Peyer's patch (tissue), 4 donors: ENCODE data around the gene GLUD2.

Experiments used
- CTCF ChIP-seq, 6 experiments: fragments of 450-650 bp in 4 of 6; fragments of 200-600 bp in 2 of 6; sonication (generic) in 1 of 6; IDR thresholded peaks; one replicate each; pipeline ENCODE4 v1.5.1; 2017 to 2019; ENCODE audit warnings: antibody characterized with exemption in 6 of 6, mild to moderate bottlenecking in 3 of 6, moderate library complexity in 1 of 6
- POLR2A ChIP-seq, 2 donors: fragments of 450-650 bp; IDR thresholded peaks; one replicate each; pipeline ENCODE4 v1.5.1; 2017; ENCODE audit warnings: antibody characterized with exemption in 2 of 2, mild to moderate bottlenecking in 2 of 2, moderate library complexity in 2 of 2

GRCh38 chrX:121064579-121064978 lies 17.2 kb downstream of the GLUD2 start:
- no peak for TF ChIP-seq POLR2A (IDR thresholded peaks at IDR 0.05)
- TF ChIP-seq CTCF (IDR thresholded peaks at IDR 0.05), result no peak
